KOPT-K1 (cell line): ENCODE results near the gene VIM.

ENCODE experiments used
- H3K27ac ChIP-seq: fragments of 200-600 bp; sonication (generic); 2 replicates; pipeline ENCODE4 v1.5.1; 2016; ENCODE audit warnings: antibody characterized with exemption, mild to moderate bottlenecking, low read depth, low read length; ENCODE audit not compliant: poor library complexity, severe bottlenecking
- H3K36me3 ChIP-seq: fragments of 200-600 bp; sonication (generic); 2 replicates; pipeline ENCODE4 v1.5.1; 2017; ENCODE audit warnings: antibody characterized with exemption, mild to moderate bottlenecking, low read length, moderate library complexity; ENCODE audit not compliant: insufficient read depth
- H3K9me3 ChIP-seq: fragments of 200-600 bp; sonication (generic); 2 replicates; pipeline ENCODE4 v1.5.1; 2017; ENCODE audit warnings: antibody characterized with exemption, low read length, mild to moderate bottlenecking; ENCODE audit not compliant: insufficient read depth, poor library complexity, severe bottlenecking

The VIM gene

DNA sequence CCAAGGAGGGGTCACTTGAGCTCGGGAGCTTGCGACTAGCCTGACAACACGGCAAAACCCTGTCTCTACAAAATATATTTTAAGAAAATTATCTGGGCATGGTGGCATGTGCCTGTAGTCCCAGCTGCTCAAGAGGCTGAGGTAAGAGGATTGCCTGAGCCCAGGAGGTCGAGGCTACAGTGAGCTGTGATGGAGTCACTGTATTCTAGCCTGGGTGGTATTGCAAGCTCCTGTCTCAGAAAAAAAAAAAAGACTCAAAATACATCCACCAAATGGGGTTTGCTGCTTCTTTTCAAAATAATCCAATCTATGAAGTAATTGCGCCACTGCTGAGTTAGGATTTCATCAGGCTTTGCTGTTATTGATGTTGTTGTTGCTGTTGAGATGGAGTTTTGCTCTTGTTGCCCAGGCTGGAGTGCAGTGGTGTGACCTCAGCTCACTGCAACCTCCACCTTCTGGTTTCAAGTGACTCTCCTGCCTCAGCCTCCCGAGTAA lies 11.1 kb upstream of the VIM start:
- H3K9me3 ChIP-seq: no peaks in the 10 kb centered on the region
- no peaks in the 10 kb centered on the region for H3K36me3 ChIP-seq
- no peak overlapping the region for H3K27ac ChIP-seq

DNA sequence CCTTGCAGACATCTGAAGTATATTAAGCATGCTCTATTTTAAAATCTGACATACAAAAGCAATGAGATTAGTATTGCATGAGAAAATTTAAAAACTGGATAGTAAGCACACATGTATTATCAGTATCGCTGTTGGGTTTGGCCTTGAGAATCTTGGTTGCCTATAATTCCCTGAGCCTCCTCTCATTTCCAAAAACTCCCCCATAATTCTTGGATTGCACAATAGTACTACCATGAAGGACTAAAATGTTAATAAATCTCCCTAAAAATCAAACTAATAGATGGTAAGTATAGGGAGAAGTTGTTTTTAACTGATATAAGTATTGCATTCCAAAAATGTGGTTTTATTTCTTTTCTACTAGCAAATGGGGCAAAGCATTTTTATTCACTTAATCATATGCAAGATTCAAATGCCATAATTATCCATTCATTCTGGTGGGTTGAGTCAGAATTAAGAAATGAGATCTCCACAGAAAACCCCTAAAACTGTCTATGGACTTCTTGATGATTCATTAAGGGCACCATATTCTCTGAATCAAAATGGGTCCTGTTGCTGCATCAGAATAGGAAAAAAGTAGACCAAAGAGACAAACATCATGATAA lies 10.3 kb upstream of the VIM start:
- Histone ChIP-seq H3K9me3 (no peaks in the 10 kb centered on the region), H3K27ac (no peak overlapping the region), H3K36me3 (no peaks in the 10 kb centered on the region)

DNA sequence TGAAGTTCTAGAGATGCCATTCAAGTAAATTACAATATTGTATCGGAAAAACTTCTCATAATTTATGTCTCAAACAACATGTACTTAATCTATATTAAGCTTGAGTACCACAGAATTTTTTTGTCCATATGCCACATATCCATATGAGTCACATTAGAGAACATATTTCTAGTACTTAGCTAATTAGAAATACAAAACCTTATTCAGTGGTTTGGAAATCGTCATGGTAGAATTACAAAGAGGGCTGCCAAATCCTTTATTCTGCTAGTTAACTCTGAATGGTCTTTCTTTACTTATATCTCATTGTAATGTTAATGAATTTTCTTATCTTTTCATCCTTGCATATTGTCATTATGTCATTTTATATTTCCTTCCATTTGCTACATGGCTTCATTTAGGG lies 9.0 kb upstream of the VIM start:
- Histone ChIP-seq H3K27ac (no peak overlapping the region), H3K36me3 (no peaks in the 10 kb centered on the region), H3K9me3 (no peaks in the 10 kb centered on the region)

DNA sequence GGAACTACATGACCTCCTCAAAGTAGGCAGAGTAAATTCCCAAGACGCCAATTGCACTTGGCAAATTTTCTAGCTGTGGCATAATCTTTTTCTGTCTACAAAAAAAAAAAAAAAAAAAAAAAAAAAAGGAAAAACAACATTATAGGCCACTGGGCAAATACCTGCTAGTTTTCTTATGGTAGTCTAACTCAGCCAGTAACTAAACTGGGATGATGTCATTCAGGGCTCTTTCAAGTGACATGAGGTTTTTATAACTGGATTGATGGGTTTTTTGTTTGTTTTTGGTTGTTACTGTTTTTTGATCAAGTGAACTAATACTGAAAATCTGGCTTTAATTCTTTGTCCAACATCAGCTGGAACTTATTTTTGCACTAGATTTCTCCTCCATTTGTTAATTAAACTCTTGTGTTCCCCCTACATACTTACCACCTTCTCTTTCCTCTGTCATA lies 7.4 kb upstream of the VIM start:
- no peaks in the 10 kb centered on the region for H3K9me3 ChIP-seq
- no peaks in the 10 kb centered on the region for H3K36me3 ChIP-seq
- no peak overlapping the region for H3K27ac ChIP-seq

DNA sequence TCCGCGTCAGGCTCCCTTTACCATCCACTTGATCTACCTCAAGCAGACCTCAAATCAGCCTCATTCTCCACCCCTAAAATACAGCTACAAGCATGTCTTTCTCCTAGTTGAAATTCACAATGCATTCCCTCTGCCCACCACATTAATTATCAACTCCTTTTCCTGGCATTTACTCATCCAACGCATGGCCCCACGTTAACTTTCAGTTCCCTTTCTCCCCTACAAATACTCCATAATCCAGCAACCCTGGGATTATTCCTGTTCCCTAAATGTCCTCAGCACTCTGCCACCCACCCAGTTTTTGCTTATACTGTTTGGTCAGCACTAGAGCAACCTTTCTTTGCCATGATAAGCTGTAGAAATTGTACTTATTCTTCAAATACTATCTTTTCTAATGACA lies 5.7 kb upstream of the VIM start:
- H3K36me3 ChIP-seq: no peaks in the 10 kb centered on the region
- H3K27ac ChIP-seq: no peak overlapping the region
- no peaks in the 10 kb centered on the region for H3K9me3 ChIP-seq

DNA sequence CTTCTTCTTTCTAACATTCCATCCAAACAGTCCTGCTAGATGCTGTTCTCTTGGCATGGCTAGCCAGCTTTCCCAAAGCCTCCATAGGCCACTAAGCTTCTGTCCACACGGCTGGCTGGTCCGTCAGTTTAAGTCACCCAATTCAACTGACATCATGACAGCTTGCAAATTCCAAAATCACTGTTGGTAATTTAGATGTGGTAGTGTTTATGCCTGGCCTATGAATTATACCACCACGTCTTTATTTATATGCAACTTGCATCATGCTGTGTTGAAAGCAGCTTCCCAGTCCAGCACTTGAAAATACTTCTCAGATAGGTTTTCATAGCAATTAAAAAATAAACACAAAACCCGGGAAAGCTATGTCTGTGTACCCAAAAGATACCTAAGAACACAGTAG lies 2.2 kb upstream of the VIM start:
- H3K9me3 ChIP-seq: no peaks in the 10 kb centered on the region
- no peak overlapping the region for H3K27ac ChIP-seq
- H3K36me3 ChIP-seq: peaks cover 4% of the 10 kb centered on the region; the same call in 1 of the 2 replicates

DNA sequence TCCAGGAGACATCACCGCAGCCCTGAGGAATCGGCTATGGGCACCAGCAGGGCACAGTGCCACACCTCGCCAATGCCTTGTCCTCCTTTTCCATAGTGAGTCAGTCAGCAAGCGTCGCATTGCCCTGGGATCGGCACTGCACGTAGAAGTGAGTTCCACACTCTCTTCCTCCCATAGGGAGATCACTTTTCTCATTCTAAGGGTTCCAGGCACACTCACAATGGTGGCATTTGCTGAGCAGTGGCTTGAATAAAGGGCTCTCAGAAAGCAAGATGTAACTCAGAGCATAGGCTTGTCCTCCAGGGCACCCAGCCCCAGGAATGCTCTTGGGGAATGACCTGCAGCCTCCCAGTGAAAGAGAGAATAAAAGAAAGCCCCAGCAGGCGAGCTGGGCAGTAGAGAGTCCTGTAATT lies 1.1 kb upstream of the VIM start:
- Histone ChIP-seq H3K36me3 (peaks cover 15% of the 10 kb centered on the region), H3K27ac (peak overlapping the region; percentile 94)

DNA sequence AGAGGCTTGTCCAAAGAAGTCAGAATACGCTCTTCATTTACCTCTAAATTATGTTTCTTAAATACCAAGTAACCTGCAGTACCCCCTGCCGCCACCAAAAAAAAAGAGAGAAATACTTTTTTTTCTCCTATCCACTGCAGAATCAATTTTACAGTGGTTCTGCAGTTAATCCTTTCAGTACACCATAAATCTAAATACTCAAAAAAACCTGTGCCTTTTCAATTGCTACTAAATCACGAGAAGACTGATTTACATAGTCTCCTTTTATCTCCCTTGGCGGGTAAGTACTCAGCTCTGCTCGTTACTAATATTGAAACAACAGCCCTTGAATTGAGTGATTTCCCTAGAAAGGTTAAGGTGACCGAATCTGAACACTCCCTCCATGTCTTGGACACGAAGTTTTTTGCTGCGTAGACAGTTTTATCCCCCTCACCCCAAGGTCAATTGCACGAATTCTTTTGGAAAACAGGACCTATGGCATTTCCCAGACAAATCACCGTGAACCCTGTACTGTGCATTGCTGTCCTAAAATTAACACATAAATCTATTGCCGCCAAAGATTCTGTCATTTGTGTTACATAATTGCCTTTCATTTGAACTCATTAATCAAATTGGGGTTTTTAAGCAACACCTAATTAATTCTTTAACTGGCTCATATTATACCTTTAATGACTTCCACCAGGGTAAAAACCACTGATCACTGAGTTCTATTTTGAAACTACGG lies 512 bp upstream of the VIM start:
- peak overlapping the region; percentile 94 for H3K27ac ChIP-seq
- peaks cover 21% of the 10 kb centered on the region for H3K36me3 ChIP-seq
- H3K9me3 ChIP-seq: no peaks in the 10 kb centered on the region

More for the DNA sequence above, 1.1 kb upstream of the VIM start:
- no peaks in the 10 kb centered on the region for H3K9me3 ChIP-seq

DNA sequence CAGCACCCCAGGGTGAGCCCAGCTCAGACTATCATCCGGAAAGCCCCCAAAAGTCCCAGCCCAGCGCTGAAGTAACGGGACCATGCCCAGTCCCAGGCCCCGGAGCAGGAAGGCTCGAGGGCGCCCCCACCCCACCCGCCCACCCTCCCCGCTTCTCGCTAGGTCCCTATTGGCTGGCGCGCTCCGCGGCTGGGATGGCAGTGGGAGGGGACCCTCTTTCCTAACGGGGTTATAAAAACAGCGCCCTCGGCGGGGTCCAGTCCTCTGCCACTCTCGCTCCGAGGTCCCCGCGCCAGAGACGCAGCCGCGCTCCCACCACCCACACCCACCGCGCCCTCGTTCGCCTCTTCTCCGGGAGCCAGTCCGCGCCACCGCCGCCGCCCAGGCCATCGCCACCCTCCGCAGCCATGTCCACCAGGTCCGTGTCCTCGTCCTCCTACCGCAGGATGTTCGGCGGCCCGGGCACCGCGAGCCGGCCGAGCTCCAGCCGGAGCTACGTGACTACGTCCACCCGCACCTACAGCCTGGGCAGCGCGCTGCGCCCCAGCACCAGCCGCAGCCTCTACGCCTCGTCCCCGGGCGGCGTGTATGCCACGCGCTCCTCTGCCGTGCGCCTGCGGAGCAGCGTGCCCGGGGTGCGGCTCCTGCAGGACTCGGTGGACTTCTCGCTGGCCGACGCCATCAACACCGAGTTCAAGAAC lies 1.1 kb downstream of the VIM start:
- Histone ChIP-seq H3K9me3 (no peaks in the 10 kb centered on the region), H3K27ac (peak overlapping the region; percentile 94), H3K36me3 (peaks cover 37% of the 10 kb centered on the region)

DNA sequence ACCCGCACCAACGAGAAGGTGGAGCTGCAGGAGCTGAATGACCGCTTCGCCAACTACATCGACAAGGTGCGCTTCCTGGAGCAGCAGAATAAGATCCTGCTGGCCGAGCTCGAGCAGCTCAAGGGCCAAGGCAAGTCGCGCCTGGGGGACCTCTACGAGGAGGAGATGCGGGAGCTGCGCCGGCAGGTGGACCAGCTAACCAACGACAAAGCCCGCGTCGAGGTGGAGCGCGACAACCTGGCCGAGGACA lies 1.6 kb downstream of the VIM start:
- Histone ChIP-seq H3K9me3 (no peaks in the 10 kb centered on the region), H3K27ac (peak overlapping the region; percentile 94), H3K36me3 (peaks cover 42% of the 10 kb centered on the region)

DNA sequence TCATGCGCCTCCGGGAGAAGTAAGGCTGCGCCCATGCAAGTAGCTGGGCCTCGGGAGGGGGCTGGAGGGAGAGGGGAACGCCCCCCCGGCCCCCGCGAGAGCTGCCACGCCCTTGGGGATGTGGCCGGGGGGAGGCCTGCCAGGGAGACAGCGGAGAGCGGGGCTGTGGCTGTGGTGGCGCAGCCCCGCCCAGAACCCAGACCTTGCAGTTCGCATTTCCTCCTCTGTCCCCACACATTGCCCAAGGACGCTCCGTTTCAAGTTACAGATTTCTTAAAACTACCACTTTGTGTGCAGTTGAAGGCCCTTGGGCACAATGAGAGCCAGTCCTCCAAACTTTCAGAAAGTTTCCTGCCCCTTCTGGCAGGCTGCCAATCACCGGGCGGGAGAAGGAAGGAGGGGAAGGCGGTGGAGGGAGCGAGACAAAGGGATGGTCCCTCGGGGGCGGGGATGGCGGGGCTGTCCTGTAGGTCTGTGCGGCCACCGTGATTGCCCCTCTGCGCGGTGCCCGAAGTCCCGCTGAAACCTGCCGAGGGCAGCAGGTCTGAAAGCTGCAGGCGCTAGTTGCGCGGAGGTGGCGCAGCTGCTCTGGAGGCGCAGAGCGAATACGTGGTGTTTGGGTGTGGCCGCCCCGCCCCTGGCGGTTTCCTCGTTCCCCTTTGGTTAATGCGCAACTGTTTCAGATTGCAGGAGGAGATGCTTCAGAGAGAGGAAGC lies 2.1 kb downstream of the VIM start:
- Histone ChIP-seq H3K9me3 (no peaks in the 10 kb centered on the region), H3K27ac (peak overlapping the region; percentile 94), H3K36me3 (peaks cover 47% of the 10 kb centered on the region)

DNA sequence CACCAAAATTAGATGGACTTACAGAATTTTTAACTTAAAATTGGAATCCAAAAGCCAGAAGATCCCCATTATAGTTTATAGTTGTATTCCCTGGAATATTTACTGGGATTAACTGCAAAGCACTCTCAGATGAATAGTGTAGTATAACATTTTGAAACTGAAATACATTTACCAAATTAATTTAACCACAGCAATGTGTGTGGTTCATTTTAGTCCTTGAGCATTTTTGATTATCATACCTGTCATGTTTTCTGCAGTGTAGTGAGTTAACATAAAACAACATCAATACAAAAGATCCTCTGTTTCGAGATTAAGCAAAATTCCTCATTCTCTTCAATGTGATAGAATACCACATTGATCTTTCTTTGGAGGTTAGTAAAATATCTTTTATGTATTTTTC lies 3.7 kb downstream of the VIM start:
- H3K36me3 ChIP-seq: peaks cover 64% of the 10 kb centered on the region
- no peaks in the 10 kb centered on the region for H3K9me3 ChIP-seq
- no peak overlapping the region for H3K27ac ChIP-seq

DNA sequence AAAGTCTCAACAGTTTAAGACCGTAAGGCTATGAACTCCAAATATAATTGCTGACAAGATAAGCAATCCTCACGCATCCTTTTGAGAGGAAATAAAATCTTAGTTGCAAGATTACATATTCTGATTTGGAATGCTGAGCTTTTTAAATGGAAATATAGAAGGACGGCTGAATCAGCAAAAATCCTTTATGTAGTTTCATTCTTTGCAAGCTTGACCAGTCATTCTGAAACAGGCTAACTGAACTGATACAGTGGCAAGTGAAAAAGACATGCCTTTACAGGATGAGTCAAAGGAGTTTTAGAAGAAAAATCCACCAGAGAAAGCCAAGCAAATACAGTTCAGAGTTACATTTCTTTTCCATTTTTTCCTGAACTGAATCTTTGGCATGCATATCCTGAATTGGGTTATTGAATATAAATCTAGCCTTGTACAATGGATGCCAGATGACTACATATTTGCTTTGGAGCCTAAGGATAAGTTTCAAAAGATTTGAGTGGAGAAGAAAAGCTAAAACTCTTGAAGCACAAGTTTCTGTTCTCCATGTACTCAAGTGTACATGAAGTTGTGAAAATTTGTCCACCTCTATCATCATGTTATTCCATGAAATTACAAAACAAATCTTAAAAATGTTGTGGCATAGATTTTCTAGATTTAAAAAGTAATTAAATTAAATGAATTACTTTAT lies 4.4 kb downstream of the VIM start:
- peaks cover 70% of the 10 kb centered on the region for H3K36me3 ChIP-seq
- no peaks in the 10 kb centered on the region for H3K9me3 ChIP-seq
- no peak overlapping the region for H3K27ac ChIP-seq

DNA sequence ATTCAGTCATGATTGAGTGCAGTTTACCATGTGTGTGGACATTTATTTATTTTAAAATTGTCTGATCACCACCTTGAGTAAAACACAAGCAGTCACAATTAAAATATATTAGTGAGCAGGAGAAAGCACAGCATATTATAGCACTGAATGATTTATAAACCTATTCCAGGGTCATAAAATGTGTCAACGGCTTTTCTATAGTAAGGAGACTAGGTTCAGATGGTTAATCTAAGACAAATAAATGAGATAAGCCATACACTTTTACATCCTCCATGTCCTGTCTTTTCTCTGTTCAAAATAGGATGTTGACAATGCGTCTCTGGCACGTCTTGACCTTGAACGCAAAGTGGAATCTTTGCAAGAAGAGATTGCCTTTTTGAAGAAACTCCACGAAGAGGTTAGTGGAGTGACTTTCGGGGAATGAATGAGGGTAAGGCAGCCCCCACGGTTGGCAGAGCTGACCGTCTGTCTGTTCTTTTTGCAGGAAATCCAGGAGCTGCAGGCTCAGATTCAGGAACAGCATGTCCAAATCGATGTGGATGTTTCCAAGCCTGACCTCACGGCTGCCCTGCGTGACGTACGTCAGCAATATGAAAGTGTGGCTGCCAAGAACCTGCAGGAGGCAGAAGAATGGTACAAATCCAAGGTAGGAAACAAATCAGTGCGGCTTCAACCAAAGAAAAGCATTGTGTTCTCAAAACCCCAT lies 5.4 kb downstream of the VIM start:
- H3K36me3 ChIP-seq: peaks cover 80% of the 10 kb centered on the region
- H3K9me3 ChIP-seq: no peaks in the 10 kb centered on the region
- no peak overlapping the region for H3K27ac ChIP-seq
